Activated CD4-positive, alpha-beta T cell treated with anti-CD3 and anti-CD28 coated beads, Interleukin-2, Interleukin-6, amounts not matched to agents 100 ng/mL and 50 ng/mL, durations not matched to agents 16 hours and 8 hours (primary cell): Measurements from ENCODE around the gene NEURL3.
A peak's percentile ranks its signal among the peaks of the same experiment; 100 is the strongest.

Source experiments
- DNase-seq: peaks from one replicate; pipeline ENCODE4 v3.0.0-alpha.2; 2020

NEURL3 gene

DNA sequence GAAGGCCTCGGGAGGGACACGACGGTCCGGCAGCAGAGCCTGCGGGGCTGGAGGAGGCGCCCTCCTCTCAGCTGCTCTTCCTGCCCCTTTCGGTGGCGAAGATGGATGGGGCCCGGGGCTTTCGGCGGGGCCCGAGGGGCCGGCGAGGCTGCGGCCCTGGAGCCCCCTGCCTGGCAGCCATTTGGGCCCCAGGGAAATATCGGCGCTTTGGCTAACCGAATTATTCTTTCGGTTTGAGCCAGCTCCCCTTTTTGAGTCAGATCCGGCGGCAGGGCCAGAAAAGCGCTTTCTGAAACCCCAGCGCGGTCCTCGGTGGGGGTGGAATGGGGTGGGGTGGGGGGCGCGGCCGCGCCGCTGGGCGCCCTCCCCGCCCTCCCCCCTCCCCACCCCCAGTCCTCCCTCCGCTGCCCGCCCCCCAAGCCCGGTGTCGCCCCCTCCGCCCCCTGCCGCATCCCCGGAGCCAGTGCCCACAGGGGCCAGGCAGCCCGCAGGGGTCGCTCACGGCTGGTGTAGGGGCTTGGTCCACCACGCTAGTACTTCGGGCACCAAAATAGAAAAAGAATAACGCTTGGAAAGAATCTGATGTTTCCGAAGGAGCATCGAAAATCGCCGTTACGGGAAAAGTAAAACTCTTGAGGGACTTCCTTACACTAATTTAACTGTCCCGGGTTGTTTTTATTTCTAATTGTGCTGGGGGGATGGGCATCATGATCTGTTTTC lies 22.3 kb upstream of the NEURL3 start:
- DNase-seq: peak; percentile 93

GRCh38 chr2:96526615-96527285 lies 21.6 kb upstream of the NEURL3 start:
- no peak for DNase-seq

DNA sequence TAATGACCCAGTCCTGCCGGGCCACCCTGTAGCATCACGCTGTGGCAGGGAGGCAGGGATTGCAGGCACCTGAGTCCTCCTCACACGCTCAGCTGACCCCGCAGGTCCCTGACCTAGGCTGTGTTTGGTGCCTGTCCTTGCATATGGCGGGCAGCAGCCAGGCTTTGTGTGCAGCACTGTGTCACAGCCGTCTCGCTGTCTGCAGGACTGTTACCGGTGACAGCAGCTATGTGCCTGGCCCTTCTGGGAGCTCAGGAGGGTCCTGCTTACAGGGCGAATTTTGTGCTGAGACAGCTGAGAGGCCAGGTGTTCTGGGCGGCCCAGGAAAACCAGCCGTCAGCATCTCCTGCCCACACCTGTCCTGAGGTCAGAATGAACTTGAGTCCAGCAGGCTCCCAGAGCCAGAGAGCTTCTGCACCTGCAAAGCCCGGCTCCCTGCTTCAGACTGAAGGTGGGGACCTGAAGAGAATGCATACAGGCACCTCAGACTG lies 21.0 kb upstream of the NEURL3 start:
- DNase-seq: no peak

DNA sequence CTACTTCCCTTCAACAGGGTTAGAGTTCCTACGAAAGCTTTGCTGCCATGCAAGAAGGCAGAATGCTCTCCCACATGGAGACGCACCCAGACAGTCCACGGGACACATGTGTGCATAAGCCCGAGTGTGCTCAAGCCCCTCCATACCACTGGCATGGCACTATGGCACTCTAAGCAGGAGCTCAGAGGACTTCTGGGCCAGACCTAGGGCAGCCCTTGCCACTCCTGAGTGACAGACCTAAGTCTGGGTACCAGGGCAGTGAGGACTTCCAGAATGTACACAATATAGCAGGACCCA lies 20.0 kb upstream of the NEURL3 start:
- no peak for DNase-seq

DNA sequence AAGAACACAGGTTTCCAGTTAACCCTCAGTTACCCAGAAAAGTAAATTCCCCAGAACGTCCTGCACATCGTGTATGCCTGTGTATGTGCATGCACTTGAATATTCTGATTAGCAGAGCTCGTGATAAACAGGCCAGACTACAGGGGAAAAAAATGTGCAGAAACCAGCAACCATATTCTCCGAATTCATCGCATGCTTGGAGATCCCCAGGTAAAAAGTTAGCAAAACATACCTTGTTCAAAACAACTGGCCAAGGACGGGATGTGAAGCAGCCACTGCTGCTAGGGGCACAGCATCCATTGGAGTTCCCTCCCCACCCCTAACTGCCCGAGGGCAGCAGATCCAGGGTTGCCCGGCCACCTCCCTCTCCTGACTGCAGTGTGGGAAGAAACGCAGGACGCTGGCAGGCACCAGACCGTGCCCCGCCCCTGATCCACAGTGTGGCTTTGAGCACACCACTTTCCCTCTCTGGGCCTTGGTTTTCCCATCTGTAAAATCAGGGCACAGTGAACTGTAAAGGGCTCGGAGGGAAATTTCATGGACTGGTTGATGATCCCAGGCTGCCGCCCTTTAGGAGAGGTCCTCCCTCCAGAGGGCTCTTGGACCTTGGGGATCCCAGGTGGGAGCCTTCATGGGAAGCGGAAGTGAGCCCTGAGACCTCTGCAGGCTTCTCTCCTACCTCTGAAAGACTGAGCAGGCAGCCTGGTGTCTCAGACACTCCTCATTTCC lies 19.5 kb upstream of the NEURL3 start:
- DNase-seq: peak; percentile 87

GRCh38 chr2:96523659-96524481 lies 18.7 kb upstream of the NEURL3 start:
- peak; percentile 42 for DNase-seq

DNA sequence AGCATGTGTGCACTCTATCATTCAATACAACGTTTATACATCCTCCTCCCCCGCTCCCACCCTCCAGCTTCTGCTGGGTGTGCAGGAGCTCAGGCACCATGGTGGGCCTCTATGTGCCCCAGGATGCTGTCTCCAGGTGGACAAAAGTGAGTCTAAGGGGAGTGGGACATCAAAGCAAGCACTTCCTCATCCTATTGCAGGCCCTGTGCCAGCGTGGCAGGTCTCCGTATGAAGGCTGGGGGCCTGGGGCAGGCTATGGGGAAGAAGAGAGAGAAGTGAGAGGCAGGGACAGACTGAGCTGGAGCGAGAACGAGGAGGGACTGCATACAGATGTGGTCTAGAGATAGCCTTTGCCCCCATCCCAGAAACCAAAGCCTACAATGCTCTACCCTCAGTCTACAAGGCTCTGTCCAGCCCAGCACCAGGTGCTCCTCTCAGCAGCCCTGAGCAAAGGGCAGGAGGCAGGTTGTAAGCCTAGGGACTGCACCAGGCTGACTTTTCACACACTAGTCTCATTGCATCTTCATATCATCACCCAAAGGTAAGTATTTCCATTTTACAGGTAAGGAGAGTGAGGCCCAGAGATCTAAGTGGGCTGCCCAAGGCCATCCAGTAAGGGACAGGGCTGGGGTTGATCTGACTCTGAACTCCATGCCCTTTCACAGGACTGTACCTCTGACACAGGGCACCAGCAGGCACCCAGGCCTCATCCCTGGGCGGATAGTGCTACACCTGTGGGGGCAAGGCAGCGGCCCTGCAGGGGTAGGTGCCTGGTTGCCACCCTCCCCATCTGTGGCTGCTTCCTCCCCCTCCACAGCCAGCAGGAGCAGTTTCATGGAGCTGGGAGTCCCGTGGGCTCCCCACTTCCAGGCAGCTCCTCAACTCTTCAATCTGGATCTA lies 17.4 kb upstream of the NEURL3 start:
- DNase-seq: no peak

- no peak for DNase-seq
Observed at GRCh38 chr2:96521219-96521618, 16.1 kb upstream of the NEURL3 start.

- DNase-seq: no peak
Observed at GRCh38 chr2:96520697-96521096, 15.5 kb upstream of the NEURL3 start.

- DNase-seq: no peak
Observed at GRCh38 chr2:96520231-96520630, 15.1 kb upstream of the NEURL3 start.

DNA sequence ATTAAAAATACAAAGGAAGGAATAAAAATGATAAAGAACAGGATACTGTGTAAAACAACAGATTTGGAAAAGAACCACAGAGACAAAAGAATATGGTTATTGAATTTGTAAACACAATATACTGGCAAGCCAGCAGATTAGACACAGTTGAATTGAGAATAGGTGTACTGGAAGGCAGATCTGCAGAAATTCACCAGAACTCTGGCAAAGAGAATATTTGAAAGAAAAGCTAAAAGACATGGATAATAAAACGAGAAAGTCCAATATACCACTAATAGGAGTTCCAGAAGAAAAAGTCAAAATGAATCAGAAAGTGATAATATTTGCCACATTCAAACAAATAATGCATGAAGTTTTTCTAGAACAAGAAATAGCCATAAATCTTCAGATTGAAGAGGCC lies 11.9 kb upstream of the NEURL3 start:
- no peak for DNase-seq

- no peak for DNase-seq
Observed at GRCh38 chr2:96514521-96514920, 9.4 kb upstream of the NEURL3 start.

GRCh38 chr2:96512341-96512740 lies 7.2 kb upstream of the NEURL3 start:
- no peak for DNase-seq

GRCh38 chr2:96511851-96512250 lies 6.7 kb upstream of the NEURL3 start:
- DNase-seq: no peak

- no peak for DNase-seq
Observed at GRCh38 chr2:96510931-96511595, 5.9 kb upstream of the NEURL3 start.

GRCh38 chr2:96509847-96510230 lies 4.7 kb upstream of the NEURL3 start:
- no peak for DNase-seq

- DNase-seq: peak; percentile 85
Observed at GRCh38 chr2:96509114-96509846, 4.1 kb upstream of the NEURL3 start.

GRCh38 chr2:96508521-96509113 lies 3.5 kb upstream of the NEURL3 start:
- no peak for DNase-seq

GRCh38 chr2:96507957-96508520 lies 2.9 kb upstream of the NEURL3 start:
- peak; percentile 89 for DNase-seq

DNA sequence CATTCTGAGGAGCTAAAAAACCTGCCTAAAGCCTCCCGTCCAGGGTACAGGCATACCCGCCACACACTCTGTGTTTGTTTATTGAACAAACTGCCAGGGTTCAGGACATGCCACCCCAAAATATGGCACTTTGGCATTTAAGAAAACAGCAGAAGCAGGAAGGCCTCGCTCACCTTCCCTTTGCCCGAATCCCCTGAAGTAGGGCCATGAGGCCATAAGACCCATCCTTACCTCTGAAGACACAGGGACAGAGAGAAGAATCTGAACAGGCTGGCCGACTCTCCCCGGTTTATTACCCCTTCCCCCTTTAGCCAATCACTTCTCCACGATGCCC lies 1.7 kb upstream of the NEURL3 start:
- DNase-seq: no peak
